ENCODE measurements around the gene DRAP1.

The DRAP1 gene

GRCh38 chr11:65919141-65919572, at the start of gene DRAP1:
Gene DRAP1 (plus strand): TSS chr11:65919426. CDS start chr11:65919502, 76 bp downstream.
- in situ Hi-C loops (cut with MboI; ENCODE audit: low pct_unique_long_range_greater_than_20kb, low sequenced_read_pairs, unreplicated experiment) = no loop called here
- peak; percentile 100 for DNase-seq (ENCODE audit: low spot score)
- TF ChIP-seq CTCF (IDR thresholded peaks at IDR 0.05; ENCODE audit: extremely low read depth, insufficient read depth, missing control alignments) = no peak

- no peak for TF ChIP-seq CTCF (IDR thresholded peaks at IDR 0.05; ENCODE audit: extremely low read depth, insufficient read depth, missing control alignments)
- in situ Hi-C loops (cut with MboI; ENCODE audit: low pct_unique_long_range_greater_than_20kb, low sequenced_read_pairs, unreplicated experiment) = no loop called here
- no peak for DNase-seq (ENCODE audit: low spot score)
These were observed 49.5 kb upstream of the DRAP1 start for GRCh38 chr11:65869643-65870306.

- in situ Hi-C loops (cut with MboI; ENCODE audit: low pct_unique_long_range_greater_than_20kb, low sequenced_read_pairs, unreplicated experiment) = no loop called here
- no peak for TF ChIP-seq CTCF (IDR thresholded peaks at IDR 0.05; ENCODE audit: extremely low read depth, insufficient read depth, missing control alignments)
- DNase-seq (ENCODE audit: low spot score) = no peak
These were observed 48.9 kb upstream of the DRAP1 start for GRCh38 chr11:65870307-65870658.

- DNase-seq (ENCODE audit: low spot score) = no peak
- TF ChIP-seq CTCF (IDR thresholded peaks at IDR 0.05; ENCODE audit: extremely low read depth, insufficient read depth, missing control alignments) = no peak
- in situ Hi-C loops (cut with MboI; ENCODE audit: low pct_unique_long_range_greater_than_20kb, low sequenced_read_pairs, unreplicated experiment) = no loop called here
These were observed 48.2 kb upstream of the DRAP1 start for GRCh38 chr11:65870706-65871681.

- no peak for TF ChIP-seq CTCF (IDR thresholded peaks at IDR 0.05; ENCODE audit: extremely low read depth, insufficient read depth, missing control alignments)
- in situ Hi-C loops (cut with MboI; ENCODE audit: low pct_unique_long_range_greater_than_20kb, low sequenced_read_pairs, unreplicated experiment) = no loop called here
- no peak for DNase-seq (ENCODE audit: low spot score)
These were observed 47.2 kb upstream of the DRAP1 start for GRCh38 chr11:65871811-65872548.

GRCh38 chr11:65872586-65873317, 46.5 kb upstream of the DRAP1 start, which contains the start of gene EFEMP2:
Gene EFEMP2 (minus strand): TSS chr11:65872800. CDS start chr11:65872354, 446 bp downstream.
- in situ Hi-C loops (cut with MboI; ENCODE audit: low pct_unique_long_range_greater_than_20kb, low sequenced_read_pairs, unreplicated experiment) = no loop called here
- TF ChIP-seq CTCF (IDR thresholded peaks at IDR 0.05; ENCODE audit: extremely low read depth, insufficient read depth, missing control alignments) = no peak
- no peak for DNase-seq (ENCODE audit: low spot score)

Data from GM13977 (cell line).